GM12878 (cell line): ENCODE measurements around the gene BNIP3. TPM values are rescaled to one million over a fixed set of nuclear protein-coding genes. Genes with fewer than 3 reads are reported as not detected.

Experiments
- ATAC-seq: fragments of 200-7000 bp; cut with Tn5 transposase; 3 replicates; pipeline ENCODE4 v1.9.1; 2020; ENCODE audit warnings: mild to moderate bottlenecking, moderate library complexity
- BruUV-seq: library from RNA; stranded (reverse); fragments of 400-500 nt; replicated peaks from 2 replicates; lab custom pipeline; 2021; lab: Mats Ljungman, UMichigan
- CTCF ChIA-PET: fragments of 300-600 bp; sonication (Branson Sonifier 250); formaldehyde crosslinking; extraction: SDS; loops from one replicate; lab custom pipeline; 2021; ENCODE audit warnings: inconsistent platforms; lab: Yijun Ruan, JAX
- POLR2A ChIA-PET: fragments of 350-600 bp; formaldehyde crosslinking; extraction: SDS; loops from one replicate; lab custom pipeline; 2021; ENCODE audit warnings: inconsistent platforms; lab: Charles Lee
- RAD21 ChIA-PET: fragments of 300-600 bp; sonication (Branson Sonifier 250); formaldehyde crosslinking; loops from one replicate; lab custom pipeline; 2023; ENCODE audit warnings: antibody characterized with exemption; ENCODE audit not compliant: unreplicated experiment; lab: Charles Lee
- SMC1A ChIA-PET: fragments of 300-600 bp; sonication (Branson Sonifier 250); formaldehyde crosslinking; loops from one replicate; lab custom pipeline; 2023; ENCODE audit not compliant: unreplicated experiment, uncharacterized antibody; lab: Charles Lee
- DNase-seq: peaks from one replicate; pipeline ENCODE4 v3.0.0-alpha.2; 2011; ENCODE audit warnings: low read depth, low spot score
- FAIRE-seq: peaks from 3 replicates; lab custom pipeline; 2011; peaks lifted over from hg19 to GRCh38; lab: Jason Lieb, UNC
- H2AFZ ChIP-seq: 2 replicates; pipeline ENCODE4 v1.6.0; 2011; ENCODE audit warnings: low read depth, low read length, control low read depth; ENCODE audit not compliant: control insufficient read depth
- H3K27ac ChIP-seq: 2 replicates; pipeline ENCODE4 v1.5.1; 2011; ENCODE audit warnings: control low read depth; ENCODE audit not compliant: control insufficient read depth, insufficient read depth
- H3K27me3 ChIP-seq, 2 experiments: replicated peaks in 1 of 2; 2 replicates each; pipeline versions ENCODE4 v1.6.0 to v1.6.1; 2011; ENCODE audit warnings: low read length in 1 of 2; ENCODE audit not compliant: control insufficient read depth in 2 of 2, insufficient read depth in 2 of 2
- H3K36me3 ChIP-seq, 2 experiments: 2 replicates each; pipeline ENCODE4 v1.5.1; 2011; ENCODE audit warnings: low read length in 1 of 2; ENCODE audit not compliant: control insufficient read depth in 2 of 2, insufficient read depth in 2 of 2
- H3K4me1 ChIP-seq: 2 replicates; pipeline ENCODE4 v1.6.1; 2011; ENCODE audit warnings: mild to moderate bottlenecking, low read length, moderate library complexity, mixed read lengths; ENCODE audit not compliant: control insufficient read depth, insufficient read depth
- H3K4me2 ChIP-seq: 2 replicates; pipeline ENCODE4 v1.6.0; 2011; ENCODE audit warnings: control low read depth; ENCODE audit not compliant: control insufficient read depth, insufficient read depth
- H3K4me3 ChIP-seq: fragments of 200-600 bp; sonication (generic); 2 replicates; pipeline ENCODE4 v1.5.1; 2016
- H3K79me2 ChIP-seq: 2 replicates; pipeline ENCODE4 v1.6.0; 2011; ENCODE audit warnings: low read length; ENCODE audit not compliant: control insufficient read depth, insufficient read depth
- H3K9ac ChIP-seq: 2 replicates; pipeline ENCODE4 v1.8.0; 2011; ENCODE audit warnings: low read length, control low read depth, mixed read lengths; ENCODE audit not compliant: control insufficient read depth, insufficient read depth
- H3K9me3 ChIP-seq: replicated peaks from 3 replicates; pipeline ENCODE4 v1.5.1; 2011; ENCODE audit warnings: mild to moderate bottlenecking, low read length; ENCODE audit not compliant: control insufficient read depth, insufficient read depth
- H4K20me1 ChIP-seq: 2 replicates; pipeline ENCODE4 v1.6.0; 2011; ENCODE audit not compliant: control insufficient read depth, insufficient read depth
- CTCF ChIP-seq, 3 experiments: IDR thresholded peaks in 2 of 3; conservative IDR thresholded peaks in 1 of 3; 2 replicates each; pipeline ENCODE4 v1.5.1; 2011; ENCODE audit warnings: low read depth in 3 of 3, low read length in 3 of 3, mild to moderate bottlenecking in 3 of 3, control low read depth in 2 of 3, moderate library complexity in 2 of 3, inconsistent platforms in 1 of 3, mixed read lengths in 1 of 3; ENCODE audit not compliant: control insufficient read depth in 2 of 3, insufficient read depth in 1 of 3; ENCODE audit errors: extremely low read depth in 1 of 3
- E4F1 ChIP-seq: fragments of 450-650 bp; IDR thresholded peaks from 2 replicates; pipeline ENCODE4 v1.6.1; 2018; ENCODE audit warnings: borderline replicate concordance, mild to moderate bottlenecking; ENCODE audit not compliant: partially characterized antibody
- EGR1 ChIP-seq, 2 experiments: IDR thresholded peaks; 1 replicate in 1 of 2; 2 replicates in 1 of 2; pipeline ENCODE4 v1.6.1; 2011 to 2012; ENCODE audit warnings: low read depth in 2 of 2, low read length in 2 of 2, borderline replicate concordance in 1 of 2, mild to moderate bottlenecking in 1 of 2, moderate library complexity in 1 of 2
- FOXK2 ChIP-seq: fragments of 450-650 bp; IDR thresholded peaks from 2 replicates; pipeline ENCODE4 v1.6.1; 2017; ENCODE audit warnings: mild to moderate bottlenecking, moderate library complexity
- HDAC6 ChIP-seq: fragments of 200-600 bp; sonication (generic); IDR thresholded peaks from one replicate; pipeline ENCODE4 v1.8.0; 2017; ENCODE audit warnings: antibody characterized with exemption; ENCODE audit not compliant: unreplicated experiment
- MEF2B ChIP-seq: fragments of 450-650 bp; IDR thresholded peaks from 2 replicates; pipeline ENCODE4 v1.6.1; 2018; ENCODE audit warnings: mild to moderate bottlenecking, moderate library complexity; ENCODE audit not compliant: partially characterized antibody, poor library complexity, severe bottlenecking
- RAD21 ChIP-seq: IDR thresholded peaks from 2 replicates; pipeline ENCODE4 v1.6.1; 2011; ENCODE audit warnings: mild to moderate bottlenecking, low read depth, low read length, moderate library complexity; ENCODE audit not compliant: insufficient read depth
- SP1 ChIP-seq: IDR thresholded peaks from one replicate; pipeline ENCODE4 v1.6.1; 2011; ENCODE audit warnings: low read depth, low read length
- WRNIP1 ChIP-seq: IDR thresholded peaks from 2 replicates; pipeline ENCODE4 v1.6.1; 2011; ENCODE audit warnings: low read depth, low read length, improper control_type of control experiment, borderline replicate concordance
- ZBTB4 ChIP-seq: fragments of 450-650 bp; formaldehyde crosslinking; IDR thresholded peaks from 2 replicates; pipeline ENCODE4 v1.4.0; 2022; ENCODE audit warnings: mild to moderate bottlenecking, moderate library complexity
- ZNF274 ChIP-seq: IDR thresholded peaks from one replicate; pipeline ENCODE4 v1.8.0; 2011; ENCODE audit not compliant: insufficient read length, insufficient read depth
- WGBS: methylation state at CpG from one replicate; pipeline ENCODE4 v1.1.6; 2016; ENCODE audit warnings: low lambda C conversion rate; ENCODE audit not compliant: insufficient replicate concordance, insufficient coverage; ENCODE audit errors: missing lambda C conversion rate; 5-methylcytosine and 5-hydroxymethylcytosine counted together
- in situ Hi-C: fragments of 300-500 bp; cut with MboI; formaldehyde crosslinking; loops from 9 replicates; pipeline ENCODE4 v1.14.3; 2018; ENCODE audit warnings: mixed read lengths
- intact Hi-C: fragments of 100-400 bp; cut with micrococcal nuclease; formaldehyde crosslinking; loops from one replicate; pipeline ENCODE4 v1.14.2; 2022; ENCODE audit not compliant: unreplicated experiment
- polyA plus RNA-seq, 11 experiments: library from polyadenylated mRNA; depleted of rRNA in 4 of 11; unstranded in 6 of 11; stranded (reverse) in 5 of 11; fragments of >200 nt; fragmentation: Nextera tagmentation in 4 of 11; fragmentation: Illumina TruSeq in 1 of 11; extraction: Ambion mirVana in 4 of 11; extraction: Trizol in 1 of 11; gene quantifications; 1 replicate in 1 of 11; 2 replicates in 10 of 11; pipeline versions ENCODE4 v1.2.1 to v1.2.3, GENCODE V29; 2011 to 2016; ENCODE audit warnings: inconsistent platforms in 2 of 11, missing spikeins in 2 of 11, low read depth in 1 of 11
- total RNA-seq, 4 experiments: library from RNA; depleted of rRNA in 3 of 4; stranded (reverse); fragments of >200 nt in 3 of 4; fragmentation: Illumina TruSeq in 1 of 4; extraction: Trizol in 1 of 4; gene quantifications; 2 replicates each; pipeline versions ENCODE4 v1.2.1 to v1.2.3, GENCODE V29; 2013 to 2021

Gene BNIP3
- total and polyA plus RNA-seq, 10 of the 15 experiments (the other 5 are each of a cell fraction or from before 2014, with no cell fraction given) = 7.7 to 122 (median 29.9) TPM

- TF ChIP-seq SP1 (no peak), EGR1 (IDR thresholded peaks at IDR 0.05; ENCODE audit: borderline replicate concordance in 1 of 2, low read depth in 2 of 2, low read length in 2 of 2) (no peak), HDAC6 (no peak)
Observed at GRCh38 chr10:131944412-131944811, 37.3 kb downstream of the BNIP3 start (continued).

- Histone ChIP-seq H3K27ac (no peak overlapping the region), H3K36me3 (peaks cover 17 to 24% of the 10 kb centered on the region in 2 experiments)
- SMC1A ChIA-PET = interaction anchor here (1.1 kb wide), 1 partner anchor 36 kb away, joined by 4 read pairs; no protein-coding TSS in a partner anchor
- intact Hi-C loops = no loop called here
- TF ChIP-seq CTCF (IDR thresholded peaks at IDR 0.05 in 2 of 3, conservative IDR thresholded peaks at IDR 0.05 in 1 of 3; ENCODE audit: control insufficient read depth in 2 of 3, extremely low read depth in 1 of 3, insufficient read depth in 1 of 3, low read depth in 3 of 3, low read length in 3 of 3) = peak; percentile 7 to 33 (median 25); a peak in 2 of 6 replicates
- TF ChIP-seq FOXK2 = no peak
- no peak for TF ChIP-seq MEF2B
- TF ChIP-seq RAD21 = peak; percentile 31; the same call in 1 of the 2 replicates
- TF ChIP-seq WRNIP1 = no peak
- no peak for TF ChIP-seq ZBTB4 (CRISPR knock-in tag)
- no peak for TF ChIP-seq ZNF274
- TF ChIP-seq E4F1 = no peak
- TF ChIP-seq, all 136 proteins: peak for 2
- in situ Hi-C loops = no loop called here
- peak; percentile 49; the same call in 2 of the 3 replicates for ATAC-seq
- CTCF ChIA-PET = interaction anchor here (1.0 to 1.8 kb wide), 6 partner anchors 15 to 69 kb away, joined by 3 to 9 read pairs (median 5); no protein-coding TSS in a partner anchor
- no peaks in the 10 kb centered on the region for H3K79me2 ChIP-seq
- no peaks in the 10 kb centered on the region for H3K27me3 ChIP-seq
- H3K4me1 ChIP-seq = no peaks in the 10 kb centered on the region
- FAIRE-seq = no peak
- POLR2A ChIA-PET = no interaction called here
- RAD21 ChIA-PET = interaction anchor here (0.8 to 1.7 kb wide), 2 partner anchors 57 to 80 kb away, joined by 3 to 5 read pairs; no protein-coding TSS in a partner anchor
- no peak for DNase-seq
- no peaks in the 10 kb centered on the region for H3K9me3 ChIP-seq
- no peak overlapping the region for H3K9ac ChIP-seq
- no peak overlapping the region for H3K4me3 ChIP-seq
- no peak overlapping the region for H3K4me2 ChIP-seq
- no peaks in the 10 kb centered on the region for H4K20me1 ChIP-seq
- no TSS peak for BruUV-seq
- no peak overlapping the region for H2AFZ ChIP-seq
- 92% methylated on average over 11 of the region's 11 CpGs for WGBS
Observed at GRCh38 chr10:131943021-131943814, 38.5 kb downstream of the BNIP3 start.
